ENCODE measurements around the gene GMPR. TPM values are rescaled to one million over a fixed set of nuclear protein-coding genes. Genes with fewer than 3 reads are reported as not detected.

Gene GMPR
- total RNA-seq, 1 donor from 2014 or later: 17.6 TPM

DNA sequence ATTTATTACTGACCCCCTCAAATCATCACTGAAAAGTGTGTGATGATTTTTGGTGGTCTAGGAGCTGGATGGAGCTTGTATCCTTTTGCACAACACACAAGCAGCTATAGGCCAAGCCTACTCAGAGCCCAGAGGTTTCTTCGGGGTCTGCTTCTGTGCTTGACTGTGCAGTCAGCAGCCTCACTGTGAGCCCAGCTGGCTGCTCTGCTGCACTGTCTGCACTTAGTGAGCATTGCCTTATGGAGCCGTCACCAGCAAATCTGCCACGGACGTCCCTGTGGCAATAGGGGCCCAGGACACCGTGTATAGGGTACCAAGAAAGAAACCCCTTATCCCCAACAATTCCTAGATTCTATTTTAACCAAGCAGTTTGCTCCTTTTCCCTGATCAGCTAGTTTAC lies 38.6 kb upstream of the GMPR start:
- H3K27ac ChIP-seq: no peak overlapping the region
- TF ChIP-seq, protein P1, sequence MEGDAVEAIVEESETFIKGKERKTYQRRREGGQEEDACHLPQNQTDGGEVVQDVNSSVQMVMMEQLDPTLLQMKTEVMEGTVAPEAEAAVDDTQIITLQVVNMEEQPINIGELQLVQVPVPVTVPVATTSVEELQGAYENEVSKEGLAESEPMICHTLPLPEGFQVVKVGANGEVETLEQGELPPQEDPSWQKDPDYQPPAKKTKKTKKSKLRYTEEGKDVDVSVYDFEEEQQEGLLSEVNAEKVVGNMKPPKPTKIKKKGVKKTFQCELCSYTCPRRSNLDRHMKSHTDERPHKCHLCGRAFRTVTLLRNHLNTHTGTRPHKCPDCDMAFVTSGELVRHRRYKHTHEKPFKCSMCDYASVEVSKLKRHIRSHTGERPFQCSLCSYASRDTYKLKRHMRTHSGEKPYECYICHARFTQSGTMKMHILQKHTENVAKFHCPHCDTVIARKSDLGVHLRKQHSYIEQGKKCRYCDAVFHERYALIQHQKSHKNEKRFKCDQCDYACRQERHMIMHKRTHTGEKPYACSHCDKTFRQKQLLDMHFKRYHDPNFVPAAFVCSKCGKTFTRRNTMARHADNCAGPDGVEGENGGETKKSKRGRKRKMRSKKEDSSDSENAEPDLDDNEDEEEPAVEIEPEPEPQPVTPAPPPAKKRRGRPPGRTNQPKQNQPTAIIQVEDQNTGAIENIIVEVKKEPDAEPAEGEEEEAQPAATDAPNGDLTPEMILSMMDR (IDR thresholded peaks at IDR 0.05): no peak
- H3K27me3 ChIP-seq: no peaks in the 10 kb centered on the region
- no peaks in the 10 kb centered on the region for H3K4me1 ChIP-seq
- DNase-seq (no peak), ATAC-seq (no peak)
- H3K36me3 ChIP-seq: no peaks in the 10 kb centered on the region
- no peaks in the 10 kb centered on the region for H3K9me3 ChIP-seq
- intact Hi-C loops (cut with DNase I): no loop called here
- H3K4me3 ChIP-seq: no peak overlapping the region

DNA sequence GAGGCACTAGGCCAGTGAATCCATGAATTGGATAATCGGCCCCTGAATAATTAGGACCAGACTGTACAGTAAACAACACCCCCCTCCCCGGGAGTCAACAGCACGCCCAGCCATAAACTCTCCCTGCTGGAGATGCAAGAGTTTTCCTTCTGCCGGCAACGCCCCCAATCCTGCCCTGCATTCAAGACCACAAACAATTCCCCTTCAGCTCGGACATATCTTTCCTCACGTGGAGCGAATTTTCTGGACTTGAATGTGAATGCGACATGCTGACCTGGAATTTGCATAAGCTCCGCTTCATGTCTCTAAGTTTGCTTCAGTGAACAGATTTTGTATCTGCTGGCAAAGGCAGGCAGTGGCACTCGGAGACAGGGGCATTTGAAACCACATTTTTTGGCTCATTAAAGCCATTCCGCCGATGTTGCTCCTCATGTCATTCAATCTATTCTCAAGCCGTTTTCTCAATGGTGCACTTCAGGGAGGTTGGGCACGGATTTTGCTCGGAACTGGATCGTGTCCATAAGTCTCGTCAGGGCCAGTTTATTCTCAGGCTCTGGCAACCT lies 38.0 kb upstream of the GMPR start:
- H3K9me3 ChIP-seq: no peaks in the 10 kb centered on the region
- no peaks in the 10 kb centered on the region for H3K36me3 ChIP-seq
- intact Hi-C loops (cut with DNase I): no loop called here
- no peaks in the 10 kb centered on the region for H3K4me1 ChIP-seq
- ATAC-seq: peak; percentile 16
- no peaks in the 10 kb centered on the region for H3K27me3 ChIP-seq
- H3K27ac ChIP-seq: no peak overlapping the region
- H3K4me3 ChIP-seq: peak overlapping the region; percentile 32
- TF ChIP-seq, protein P1 (IDR thresholded peaks at IDR 0.05): no peak
- DNase-seq: no peak

- ATAC-seq: no peak
- Histone ChIP-seq H3K9me3 (no peaks in the 10 kb centered on the region), H3K27ac (no peak overlapping the region), H3K27me3 (no peaks in the 10 kb centered on the region), H3K36me3 (no peaks in the 10 kb centered on the region), H3K4me1 (no peaks in the 10 kb centered on the region), H3K4me3 (no peak overlapping the region)
- TF ChIP-seq, protein P1 (IDR thresholded peaks at IDR 0.05): no peak
- DNase-seq: no peak
- intact Hi-C loops (cut with DNase I): no loop called here
Observed at GRCh38 chr6:16201706-16202105, 36.7 kb upstream of the GMPR start.

GRCh38 chr6:16204653-16205376 lies 33.6 kb upstream of the GMPR start:
- DNase-seq (no peak), ATAC-seq (no peak)
- no peaks in the 10 kb centered on the region for H3K36me3 ChIP-seq
- no peaks in the 10 kb centered on the region for H3K4me1 ChIP-seq
- H3K4me3 ChIP-seq: no peak overlapping the region
- H3K9me3 ChIP-seq: no peaks in the 10 kb centered on the region
- no peaks in the 10 kb centered on the region for H3K27me3 ChIP-seq
- TF ChIP-seq, protein P1 (IDR thresholded peaks at IDR 0.05): no peak
- H3K27ac ChIP-seq: peak overlapping the region; percentile 9
- intact Hi-C loops (cut with DNase I): no loop called here

DNA sequence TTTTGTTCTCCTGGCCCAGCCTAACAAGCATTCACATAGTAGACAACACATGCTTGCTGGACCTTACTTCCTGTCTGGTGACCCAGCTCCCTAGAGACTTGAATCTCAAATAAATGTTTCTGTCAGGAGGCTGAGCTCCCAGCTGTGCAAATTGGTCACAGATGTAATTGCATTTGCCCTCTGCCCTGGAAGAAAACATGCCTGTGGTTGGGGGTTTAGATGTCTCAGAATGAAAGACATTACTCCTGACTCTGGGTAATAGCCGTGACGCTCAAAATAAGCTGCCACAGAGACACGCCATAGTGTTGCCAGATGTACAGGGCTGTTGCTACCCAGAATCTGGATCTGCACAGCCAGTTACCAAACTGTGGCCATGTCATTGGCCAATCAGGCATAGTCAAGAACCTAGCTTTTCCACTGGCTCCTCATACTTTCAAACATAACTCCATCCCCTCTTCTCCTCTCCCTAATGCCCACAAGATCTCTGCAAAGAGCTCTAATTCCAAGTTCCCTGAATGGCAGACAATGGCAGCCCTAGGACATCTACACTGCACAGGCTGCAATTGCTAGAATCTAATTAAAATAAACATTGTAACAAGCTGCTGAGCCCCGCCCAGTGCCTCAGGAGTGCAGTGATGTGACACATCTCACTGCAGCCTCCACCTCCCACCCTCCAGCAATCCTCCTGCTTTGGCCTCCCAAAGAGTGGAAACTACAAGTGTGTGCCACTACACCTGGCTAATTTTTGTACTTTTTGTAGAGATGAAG lies 32.8 kb upstream of the GMPR start:
- H3K27ac ChIP-seq: no peak overlapping the region
- no peaks in the 10 kb centered on the region for H3K27me3 ChIP-seq
- peak; percentile 22 for ATAC-seq
- TF ChIP-seq, protein P1 (IDR thresholded peaks at IDR 0.05): no peak
- no peaks in the 10 kb centered on the region for H3K9me3 ChIP-seq
- intact Hi-C loops (cut with DNase I): no loop called here
- no peak for DNase-seq
- H3K4me3 ChIP-seq: no peak overlapping the region
- H3K4me1 ChIP-seq: no peaks in the 10 kb centered on the region
- H3K36me3 ChIP-seq: no peaks in the 10 kb centered on the region

Measured in upper lobe of right lung (tissue), 1 donor.